Jurkat, Clone E6-1 (cell line): ENCODE results near the gene DPP10.

Experiments used
- DNase-seq: peaks from one replicate; pipeline ENCODE4 v3.0.0-alpha.2; 2011; ENCODE audit warnings: low read depth, low spot score
- H3K4me3 ChIP-seq: 2 replicates; pipeline ENCODE4 v1.5.1; 2011; ENCODE audit warnings: mild to moderate bottlenecking, low read length, control low read depth, moderate library complexity

The DPP10 gene

DNA sequence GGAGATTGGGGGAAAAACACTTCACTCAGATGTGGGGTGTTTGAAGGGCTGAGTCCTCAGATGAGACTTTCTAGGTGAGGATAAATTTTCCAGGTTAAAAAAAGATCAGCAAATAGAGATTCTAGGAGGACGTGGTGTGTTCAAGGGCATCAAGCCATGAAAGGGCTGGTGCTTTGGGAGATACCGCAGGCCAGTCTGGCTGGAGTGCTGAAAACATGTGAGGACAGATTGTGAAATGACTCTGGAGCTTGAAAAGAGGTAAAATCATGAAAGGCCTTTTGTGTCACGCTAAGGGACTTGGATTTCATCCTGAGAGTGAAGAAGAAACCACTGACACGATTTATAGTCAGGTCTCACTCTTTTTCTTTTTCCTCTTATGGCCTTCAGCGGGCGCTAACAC lies 320.5 kb downstream of the DPP10 start:
- DNase-seq, result no peak

DNA sequence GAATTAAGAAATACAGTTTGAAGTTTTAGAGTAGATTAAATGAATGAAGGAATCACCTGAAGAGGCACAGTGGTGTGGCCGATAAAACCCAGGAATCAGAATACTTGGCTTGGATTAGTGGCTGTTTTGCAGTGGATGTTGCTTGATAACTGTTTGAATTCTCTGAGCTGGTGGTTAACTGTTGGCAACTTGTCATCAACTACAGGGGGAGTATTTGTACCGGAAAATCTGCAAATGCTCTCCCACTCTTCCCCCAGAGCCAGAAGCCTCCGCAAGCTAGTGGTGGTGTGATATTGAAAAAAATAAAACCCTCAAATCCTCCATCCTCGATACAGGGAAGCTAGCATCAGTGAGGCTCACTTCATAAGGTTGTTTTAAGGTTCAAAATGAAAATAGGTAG lies 326.7 kb downstream of the DPP10 start:
- no peak for DNase-seq
- no peak overlapping the region for H3K4me3 ChIP-seq

More for the DNA sequence above, 320.5 kb downstream of the DPP10 start:
- H3K4me3 ChIP-seq, result no peak overlapping the region

DNA sequence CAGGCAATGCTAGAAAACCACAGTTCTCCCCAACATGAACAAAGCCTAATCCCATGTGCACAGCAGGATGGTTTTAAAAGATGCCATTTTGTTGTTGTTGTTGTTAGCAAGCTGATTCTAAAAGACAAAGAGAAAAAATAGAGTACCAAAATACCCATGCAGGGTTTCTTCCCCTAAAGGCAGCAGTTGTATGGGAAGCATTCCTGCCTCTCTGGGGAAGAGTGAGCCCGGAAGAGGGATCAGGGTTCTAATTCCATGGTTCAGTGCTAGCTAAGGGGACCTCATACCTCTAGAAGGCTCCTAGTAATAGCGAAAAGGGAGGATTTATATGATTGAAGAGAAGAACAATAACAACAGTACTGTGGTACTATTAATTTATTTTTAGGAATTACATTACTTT lies 327.6 kb downstream of the DPP10 start:
- DNase-seq, result no peak
- H3K4me3 ChIP-seq, result no peak overlapping the region

DNA sequence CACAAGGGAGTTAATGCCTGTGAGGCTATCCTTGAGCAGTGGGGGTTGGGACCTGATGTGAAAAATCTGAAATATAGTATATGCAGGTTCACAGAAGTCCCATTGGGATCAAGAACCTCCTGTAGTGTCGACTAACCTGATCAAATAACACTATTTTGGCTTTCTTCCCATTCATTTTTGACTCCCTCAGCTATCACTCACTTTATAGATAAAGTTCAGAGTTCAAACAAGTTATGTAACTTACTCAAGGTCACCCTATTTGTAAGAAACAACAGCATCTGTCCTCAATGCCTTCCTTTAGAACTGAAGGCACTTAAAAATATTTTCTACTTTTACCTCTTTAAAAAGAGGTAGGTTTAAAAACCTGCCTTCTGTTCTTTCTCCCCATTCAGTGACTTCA lies 341.6 kb downstream of the DPP10 start:
- H3K4me3 ChIP-seq, result no peak overlapping the region
- DNase-seq, result no peak

GRCh38 chr2:114784890-114785583 lies 342.6 kb downstream of the DPP10 start:
- no peak for DNase-seq
- no peak overlapping the region for H3K4me3 ChIP-seq

DNA sequence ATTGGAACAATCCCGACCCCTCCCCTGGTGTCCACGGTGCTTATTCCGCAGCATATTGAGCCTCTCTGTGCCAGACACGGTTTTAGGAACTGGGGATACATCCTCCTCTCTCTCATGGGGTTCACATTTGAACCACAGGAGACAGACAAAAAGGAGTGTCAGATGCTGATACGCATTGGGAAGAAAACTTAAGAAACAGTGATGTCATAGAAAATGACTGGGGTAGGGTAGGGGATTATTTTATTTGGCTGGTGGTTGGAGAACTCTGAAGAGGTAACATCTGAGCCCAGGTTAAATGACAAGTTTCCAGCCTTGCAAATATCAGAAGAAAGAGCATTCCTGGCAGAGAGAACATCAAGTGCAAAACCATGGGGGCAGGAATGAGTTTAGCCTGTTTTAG lies 344.5 kb downstream of the DPP10 start:
- no peak overlapping the region for H3K4me3 ChIP-seq
- no peak for DNase-seq

- no peak for DNase-seq
- no peak overlapping the region for H3K4me3 ChIP-seq
These were observed 345.0 kb downstream of the DPP10 start for GRCh38 chr2:114787486-114787885.

- no peak overlapping the region for H3K4me3 ChIP-seq
- DNase-seq, result no peak
These were observed 347.5 kb downstream of the DPP10 start for GRCh38 chr2:114789989-114790388.

DNA sequence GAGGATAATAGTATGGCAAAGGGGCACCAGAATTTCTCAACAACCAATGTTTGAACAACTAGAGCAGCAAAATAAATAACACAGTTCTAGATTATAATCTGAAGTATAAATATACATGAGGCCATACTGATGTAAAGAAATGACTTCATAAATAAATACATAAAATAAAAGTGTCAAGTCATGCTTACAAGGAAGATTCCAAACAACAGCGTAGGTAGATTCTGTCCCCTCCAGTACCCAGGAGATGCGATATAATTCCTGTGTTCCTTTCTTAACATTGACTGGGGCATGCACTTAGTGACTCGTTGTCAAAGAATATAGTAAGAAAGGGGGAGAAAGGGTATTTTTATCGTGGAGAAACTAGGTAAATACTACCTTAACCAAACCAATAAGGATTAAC lies 355.1 kb downstream of the DPP10 start:
- H3K4me3 ChIP-seq, result no peak overlapping the region
- DNase-seq, result no peak

DNA sequence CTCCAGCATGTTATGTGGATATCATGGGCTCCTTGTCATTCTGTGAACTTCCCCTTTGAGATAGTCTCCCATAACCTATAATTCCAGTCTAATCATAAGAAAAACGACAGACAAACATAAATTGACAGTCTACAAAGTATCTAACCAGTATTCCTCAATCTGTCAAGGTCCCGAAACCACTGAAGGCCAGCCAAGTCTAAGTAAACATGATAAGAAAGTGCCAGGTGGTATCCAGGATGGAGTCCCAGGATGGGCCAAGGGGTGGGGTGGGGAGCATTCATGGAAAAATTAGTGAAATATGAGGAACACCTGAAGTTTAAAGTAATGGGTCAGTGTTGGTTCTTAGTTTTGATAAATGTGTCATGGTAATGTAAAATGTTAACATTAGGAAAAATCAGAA lies 355.5 kb downstream of the DPP10 start:
- H3K4me3 ChIP-seq, result no peak overlapping the region
- DNase-seq, result no peak

DNA sequence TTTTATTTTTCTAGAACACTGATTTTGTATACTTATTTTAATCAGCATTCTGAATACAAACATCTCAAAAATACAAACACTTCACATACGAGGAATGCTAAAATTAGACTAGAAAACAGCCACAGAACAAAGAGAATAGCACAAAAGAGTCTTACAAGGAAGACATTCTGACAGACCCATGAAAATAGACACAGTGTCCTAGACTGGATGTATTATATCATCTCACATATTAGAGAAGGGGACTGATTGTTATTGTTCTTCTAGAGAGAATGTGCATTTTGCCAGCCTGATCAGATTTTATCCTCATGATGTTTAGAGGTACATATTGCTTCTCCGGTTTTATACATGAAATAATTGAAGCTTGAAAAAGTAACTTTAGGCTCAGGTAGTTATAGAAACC lies 357.9 kb downstream of the DPP10 start:
- no peak for DNase-seq
- H3K4me3 ChIP-seq, result no peak overlapping the region

DNA sequence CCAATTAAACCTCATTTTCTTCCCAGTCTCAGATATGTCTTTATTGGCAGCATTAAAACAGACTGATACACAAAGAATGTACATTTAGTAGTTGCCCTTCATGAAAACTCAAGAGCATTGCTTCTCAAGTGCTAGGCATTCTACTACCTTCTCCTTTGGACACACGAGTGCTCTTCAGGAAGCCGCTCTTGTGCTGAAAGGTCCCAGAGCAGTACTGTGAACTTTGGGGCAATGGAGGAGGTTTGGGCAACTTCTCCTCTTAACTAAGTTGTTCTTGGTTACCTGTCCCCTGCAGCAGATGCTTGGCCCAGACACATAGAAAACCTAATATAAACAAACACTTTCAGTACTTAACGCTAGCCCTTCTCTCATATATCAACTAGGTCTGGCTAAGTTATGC lies 362.8 kb downstream of the DPP10 start:
- DNase-seq, result no peak
- no peak overlapping the region for H3K4me3 ChIP-seq

DNA sequence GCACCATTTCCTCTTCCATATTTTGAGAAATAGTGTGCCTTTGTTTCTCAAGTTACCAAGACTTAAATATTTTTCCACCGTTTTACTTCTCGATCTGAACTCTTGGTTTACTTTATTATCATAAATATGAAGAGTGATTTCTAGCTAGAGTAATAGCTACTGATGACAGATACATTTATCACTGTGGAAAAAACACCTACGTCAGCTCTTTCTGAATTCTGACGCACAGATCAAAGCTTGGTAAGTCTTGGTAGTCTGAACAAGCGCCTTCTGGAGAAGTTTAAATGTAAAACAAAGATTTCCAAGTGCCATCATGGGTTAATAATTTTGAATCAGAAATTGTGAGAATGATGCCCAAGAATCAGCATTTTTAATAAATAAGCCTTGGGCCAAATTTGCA lies 367.7 kb downstream of the DPP10 start:
- no peak overlapping the region for H3K4me3 ChIP-seq
- DNase-seq, result no peak

- no peak overlapping the region for H3K4me3 ChIP-seq
- DNase-seq, result no peak
These were observed 369.8 kb downstream of the DPP10 start for GRCh38 chr2:114812261-114812660.

DNA sequence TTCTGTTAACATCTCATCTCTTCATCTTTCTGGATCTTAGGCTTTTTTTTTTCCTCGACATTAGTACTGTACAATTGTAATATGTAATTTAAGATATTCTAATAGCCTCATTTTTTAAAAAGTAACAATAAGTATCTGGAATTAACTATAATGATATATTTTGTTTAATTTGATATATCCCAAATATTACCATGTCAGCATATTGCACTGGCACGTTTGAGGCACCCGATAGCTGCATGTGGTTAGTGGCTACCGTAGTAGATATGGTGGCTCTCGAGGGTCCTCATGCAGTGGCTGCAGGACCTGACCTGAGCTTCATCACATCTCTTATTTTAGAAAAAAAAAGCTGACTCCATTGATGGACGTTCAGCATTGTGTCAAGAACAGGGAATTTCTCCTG lies 371.9 kb downstream of the DPP10 start:
- H3K4me3 ChIP-seq, result no peak overlapping the region
- no peak for DNase-seq

DNA sequence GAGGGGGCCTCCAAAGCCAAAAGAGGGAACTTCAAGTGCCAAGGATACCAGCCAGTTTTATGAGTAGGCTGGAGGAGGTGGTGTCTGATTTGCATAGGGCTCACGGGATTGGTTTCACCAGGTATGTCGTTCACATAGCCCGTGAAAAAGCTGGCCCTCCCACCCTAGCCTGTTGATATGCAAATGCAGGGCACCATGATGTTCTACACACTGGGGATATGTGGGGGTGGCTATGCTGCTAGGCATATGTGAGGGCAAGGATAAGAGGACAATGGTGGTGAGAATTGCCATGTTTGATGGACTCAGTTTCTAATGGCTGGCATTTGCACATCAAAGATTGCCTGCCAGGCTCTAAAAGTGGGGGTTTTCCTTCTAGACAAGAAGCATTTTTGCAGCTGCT lies 378.6 kb downstream of the DPP10 start:
- no peak for DNase-seq
- H3K4me3 ChIP-seq, result no peak overlapping the region

GRCh38 chr2:114843963-114844362 lies 401.5 kb downstream of the DPP10 start:
- no peak overlapping the region for H3K4me3 ChIP-seq
- DNase-seq, result no peak

DNA sequence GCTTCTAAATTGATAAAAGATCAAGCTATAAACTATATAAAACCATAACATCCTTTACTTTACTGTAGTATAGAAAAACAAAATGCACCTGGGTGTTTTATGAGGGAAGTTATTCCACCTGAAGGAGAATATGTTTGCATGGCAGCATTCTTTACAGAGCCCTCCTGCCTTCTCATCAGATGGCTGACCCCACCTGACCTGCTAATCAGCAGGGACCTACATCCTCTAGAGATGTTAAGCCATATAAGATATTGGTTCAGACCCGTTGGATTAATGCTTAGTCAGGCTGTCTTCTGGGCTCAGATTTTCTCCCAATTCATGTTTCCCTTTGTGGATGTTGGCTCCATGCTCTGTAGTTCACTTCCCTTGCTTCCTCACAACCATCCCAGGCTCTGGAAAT lies 414.8 kb downstream of the DPP10 start:
- DNase-seq, result no peak

GRCh38 chr2:114859726-114860510 lies 417.5 kb downstream of the DPP10 start:
- H3K4me3 ChIP-seq, result no peak overlapping the region
- no peak for DNase-seq

More for the DNA sequence above, 414.8 kb downstream of the DPP10 start:
- H3K4me3 ChIP-seq, result no peak overlapping the region

DNA sequence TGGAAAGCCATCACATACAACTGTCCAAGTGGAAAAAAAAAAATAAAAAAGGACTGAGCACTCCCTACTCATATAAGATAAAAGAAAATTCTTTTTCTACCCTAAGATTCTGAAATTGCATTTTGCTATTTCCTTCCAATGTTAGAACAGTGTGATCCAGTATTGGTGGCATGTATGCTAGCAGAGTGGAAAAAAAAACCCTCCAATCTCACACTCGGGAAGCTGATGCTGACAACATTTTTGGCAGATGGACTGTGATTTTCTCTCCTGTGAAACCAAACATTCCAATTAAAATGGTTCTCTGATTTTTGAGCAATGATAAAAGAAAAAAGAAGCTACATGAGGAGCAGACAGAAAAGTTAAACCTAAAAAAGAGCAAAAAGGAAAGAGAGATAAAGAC lies 419.8 kb downstream of the DPP10 start:
- no peak for DNase-seq
- H3K4me3 ChIP-seq, result no peak overlapping the region

DNA sequence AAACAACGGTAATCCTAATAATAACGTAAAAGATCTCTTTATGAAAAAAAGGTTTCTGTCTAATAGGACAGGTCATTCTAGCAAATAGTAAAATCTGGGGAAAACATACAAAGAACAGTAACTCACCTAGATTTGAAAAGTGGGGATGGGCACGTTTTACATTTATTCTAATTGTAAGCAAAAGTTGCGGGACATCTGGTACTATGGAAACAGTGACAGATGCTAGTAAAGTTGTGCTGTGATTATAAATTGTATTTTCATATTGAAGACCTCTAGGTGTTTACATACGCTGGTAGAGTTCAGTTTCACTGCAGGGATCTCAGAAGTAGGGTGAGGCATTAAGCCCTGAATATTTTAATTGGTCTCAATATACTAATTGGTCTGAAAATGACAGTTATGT lies 422.5 kb downstream of the DPP10 start:
- no peak for DNase-seq
- H3K4me3 ChIP-seq, result no peak overlapping the region
